ENCODE measurements around the gene AHR. TPM values are rescaled to one million over a fixed set of nuclear protein-coding genes. Genes with fewer than 3 reads are reported as not detected.

The AHR gene
- total and polyA plus RNA-seq, 2 donors (not counting 1 experiment from before 2014, with no cell fraction given) = 4.8 to 11.2 TPM

- intact Hi-C loops (cut with micrococcal nuclease) = no loop called here
- Histone ChIP-seq H3K9ac (ENCODE audit: low read length) (no peak overlapping the region), H3K36me3 (replicated peaks in 1 of 2; ENCODE audit: control extremely low read depth in 1 of 2, control insufficient read depth in 1 of 2, extremely low read depth in 1 of 2, insufficient read depth in 2 of 2, low read length in 1 of 2) (no peaks in the 10 kb centered on the region), H2AFZ (ENCODE audit: insufficient read depth, low read depth, low read length, poor library complexity, severe bottlenecking) (no peak overlapping the region), H3K9me3 (ENCODE audit: control extremely low read depth in 1 of 3, control insufficient read depth in 2 of 3, insufficient read depth in 1 of 3, low read length in 2 of 3) (no peaks in the 10 kb centered on the region), H3K4me2 (replicated peaks; ENCODE audit: low read depth, low read length, poor library complexity, severe bottlenecking) (no peak overlapping the region), H3K27ac (ENCODE audit: low read length in 2 of 2) (no peak overlapping the region), H4K20me1 (ENCODE audit: control insufficient read depth, insufficient read depth, low read length, poor library complexity, severe bottlenecking) (no peaks in the 10 kb centered on the region), H3K79me2 (ENCODE audit: control insufficient read depth, insufficient read depth, low read length) (no peaks in the 10 kb centered on the region), H3K4me1 (ENCODE audit: control insufficient read depth in 2 of 2, insufficient read depth in 2 of 2, low read length in 2 of 2) (no peaks in the 10 kb centered on the region), H3K4me3 (ENCODE audit: control extremely low read depth in 1 of 5, extremely low read depth in 1 of 5, insufficient read depth in 1 of 5, low read depth in 2 of 5, low read length in 4 of 5) (no peak overlapping the region), H3K27me3 (replicated peaks in 1 of 4; ENCODE audit: control extremely low read depth in 1 of 4, control insufficient read depth in 3 of 4, insufficient read depth in 4 of 4, low read length in 3 of 4) (no peaks in the 10 kb centered on the region)
- no peak overlapping the region for H3K4me3 Mint-ChIP-seq
- WGBS (ENCODE audit: insufficient coverage) = no CpG with 5 or more reads among the region's 3 CpGs
- POLR2A ChIA-PET = interaction anchor here (0.7 kb wide), 1 partner anchor 574 kb away, joined by 3 read pairs; no protein-coding TSS in a partner anchor
- CTCF ChIA-PET = no interaction called here
- H3K27ac Mint-ChIP-seq = no peak overlapping the region
- no peaks in the 10 kb centered on the region for H3K4me1 Mint-ChIP-seq
- ATAC-seq (ENCODE audit: low read depth) (no peak), DNase-seq (no peak)
- TF ChIP-seq CTCF (IDR thresholded peaks at IDR 0.05) (no peak), EZH2 (IDR thresholded peaks at IDR 0.05; ENCODE audit: borderline replicate concordance, insufficient read depth, low read depth, low read length, poor library complexity, severe bottlenecking) (no peak)
- no peaks in the 10 kb centered on the region for H3K27me3 Mint-ChIP-seq
- H3K9me3 Mint-ChIP-seq (ENCODE audit: insufficient read depth) = no peaks in the 10 kb centered on the region
Observed at GRCh38 chr7:17368856-17369524, 70.5 kb downstream of the AHR start.

DNA sequence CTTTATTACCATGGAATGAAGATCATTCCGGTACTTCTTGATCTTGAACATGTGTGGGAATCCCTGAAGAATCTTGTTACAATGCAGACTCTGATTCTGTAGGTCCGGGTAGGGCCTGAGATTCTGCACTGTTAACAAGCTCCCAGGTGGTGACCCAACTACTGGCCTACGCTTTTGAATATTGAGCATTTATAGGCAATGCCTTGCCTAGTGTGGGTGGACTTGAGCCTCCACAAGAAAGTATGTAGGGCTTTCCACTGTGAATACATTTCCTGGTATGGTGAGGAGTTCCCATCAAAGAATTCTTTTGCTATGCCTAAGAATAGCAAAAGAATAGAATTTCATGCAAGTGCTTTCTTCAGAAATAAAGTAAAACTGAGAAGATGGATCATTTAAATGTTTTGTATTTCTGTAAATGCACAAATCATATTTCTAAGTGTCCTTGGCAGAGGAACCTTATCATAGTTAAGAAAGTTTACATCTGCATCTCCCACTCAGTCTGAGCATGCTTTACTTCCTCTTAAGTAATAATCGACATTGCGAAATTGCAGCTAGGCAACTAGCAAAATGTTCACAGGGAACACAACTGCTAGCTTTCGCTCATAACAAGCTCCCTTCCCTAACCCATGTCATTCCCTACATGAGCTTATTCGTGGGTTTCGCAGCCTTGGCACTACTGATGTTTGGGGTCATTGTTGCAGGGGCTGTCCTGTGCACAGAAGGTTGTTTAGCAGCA, 71.4 kb downstream of the AHR start:
- no peak for TF ChIP-seq CTCF (IDR thresholded peaks at IDR 0.05)
- no peak for TF ChIP-seq EZH2 (IDR thresholded peaks at IDR 0.05; ENCODE audit: borderline replicate concordance, insufficient read depth, low read depth, low read length, poor library complexity, severe bottlenecking)
- H3K4me3 Mint-ChIP-seq = no peak overlapping the region
- ATAC-seq (ENCODE audit: low read depth) = no peak
- Histone ChIP-seq H4K20me1 (ENCODE audit: control insufficient read depth, insufficient read depth, low read length, poor library complexity, severe bottlenecking) (no peaks in the 10 kb centered on the region), H3K4me1 (ENCODE audit: control insufficient read depth in 2 of 2, insufficient read depth in 2 of 2, low read length in 2 of 2) (no peaks in the 10 kb centered on the region), H3K27ac (ENCODE audit: low read length in 2 of 2) (no peak overlapping the region), H3K27me3 (replicated peaks in 1 of 4; ENCODE audit: control extremely low read depth in 1 of 4, control insufficient read depth in 3 of 4, insufficient read depth in 4 of 4, low read length in 3 of 4) (no peaks in the 10 kb centered on the region), H3K9ac (ENCODE audit: low read length) (no peak overlapping the region), H3K4me2 (replicated peaks; ENCODE audit: low read depth, low read length, poor library complexity, severe bottlenecking) (no peak overlapping the region), H3K36me3 (replicated peaks in 1 of 2; ENCODE audit: control extremely low read depth in 1 of 2, control insufficient read depth in 1 of 2, extremely low read depth in 1 of 2, insufficient read depth in 2 of 2, low read length in 1 of 2) (no peaks in the 10 kb centered on the region), H3K4me3 (ENCODE audit: control extremely low read depth in 1 of 5, extremely low read depth in 1 of 5, insufficient read depth in 1 of 5, low read depth in 2 of 5, low read length in 4 of 5) (no peak overlapping the region), H2AFZ (ENCODE audit: insufficient read depth, low read depth, low read length, poor library complexity, severe bottlenecking) (no peak overlapping the region), H3K79me2 (ENCODE audit: control insufficient read depth, insufficient read depth, low read length) (no peaks in the 10 kb centered on the region), H3K9me3 (ENCODE audit: control extremely low read depth in 1 of 3, control insufficient read depth in 2 of 3, insufficient read depth in 1 of 3, low read length in 2 of 3) (no peaks in the 10 kb centered on the region)
- H3K4me1 Mint-ChIP-seq = no peaks in the 10 kb centered on the region
- POLR2A ChIA-PET = no interaction called here
- no peak overlapping the region for H3K27ac Mint-ChIP-seq
- no peaks in the 10 kb centered on the region for H3K9me3 Mint-ChIP-seq (ENCODE audit: insufficient read depth)
- no peak for DNase-seq
- CTCF ChIA-PET = no interaction called here
- intact Hi-C loops (cut with micrococcal nuclease) = no loop called here
- WGBS (ENCODE audit: insufficient coverage) = 84% methylated on average over 4 of the region's 8 CpGs
- H3K27me3 Mint-ChIP-seq = no peaks in the 10 kb centered on the region
